GM12872 (cell line): ENCODE data around the gene JAK1.

Source experiments
- TF ChIP-seq, protein P1 (sequence below): IDR thresholded peaks from 3 replicates; pipeline ENCODE4 v1.5.1; 2011; ENCODE audit warnings: low read depth, mild to moderate bottlenecking, low read length, moderate library complexity; ENCODE audit not compliant: insufficient read depth

The JAK1 gene

DNA sequence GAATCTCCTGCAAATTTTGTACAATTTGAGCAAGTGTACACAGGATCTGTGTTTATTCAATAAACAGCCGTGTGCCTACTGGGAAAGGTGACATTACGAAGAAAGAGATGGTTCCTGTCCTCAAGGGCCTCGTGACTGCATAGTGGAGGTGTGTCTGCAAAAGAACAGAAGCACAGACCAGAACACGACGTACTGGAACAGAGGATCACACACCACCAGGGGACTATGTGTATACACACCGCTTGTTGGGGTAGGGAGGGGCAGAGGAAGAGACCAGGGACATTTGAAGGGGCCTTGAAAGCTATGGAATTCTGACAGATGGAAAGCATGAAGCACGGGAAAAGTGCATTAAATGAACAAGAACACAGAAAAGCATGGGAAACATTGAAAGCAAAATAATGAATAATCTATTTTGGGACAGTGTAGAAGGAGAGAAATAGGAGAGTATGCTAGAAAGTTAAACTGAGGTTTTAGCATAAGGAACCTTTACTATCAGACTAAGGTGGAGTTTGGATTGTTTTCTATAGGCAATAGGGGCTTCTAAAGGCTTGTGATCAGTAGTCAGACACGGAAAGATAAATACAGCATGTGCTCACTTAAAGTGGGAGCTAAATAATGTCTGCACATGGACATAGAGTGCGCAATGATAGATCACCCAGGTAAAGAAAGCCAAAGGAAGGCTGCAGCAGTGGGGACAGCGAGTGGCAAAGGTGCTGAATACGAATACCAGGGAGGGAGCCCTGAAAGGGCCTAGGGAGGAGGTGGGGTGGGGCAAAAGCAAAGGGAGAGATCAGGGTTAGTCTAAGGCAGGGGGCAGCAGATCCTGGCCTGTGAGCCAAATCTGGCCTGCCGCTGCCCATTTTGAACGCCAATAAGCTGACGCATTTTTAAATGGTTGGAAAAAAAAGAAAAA, 11.0 kb downstream of the JAK1 start:
- TF ChIP-seq, protein P1, sequence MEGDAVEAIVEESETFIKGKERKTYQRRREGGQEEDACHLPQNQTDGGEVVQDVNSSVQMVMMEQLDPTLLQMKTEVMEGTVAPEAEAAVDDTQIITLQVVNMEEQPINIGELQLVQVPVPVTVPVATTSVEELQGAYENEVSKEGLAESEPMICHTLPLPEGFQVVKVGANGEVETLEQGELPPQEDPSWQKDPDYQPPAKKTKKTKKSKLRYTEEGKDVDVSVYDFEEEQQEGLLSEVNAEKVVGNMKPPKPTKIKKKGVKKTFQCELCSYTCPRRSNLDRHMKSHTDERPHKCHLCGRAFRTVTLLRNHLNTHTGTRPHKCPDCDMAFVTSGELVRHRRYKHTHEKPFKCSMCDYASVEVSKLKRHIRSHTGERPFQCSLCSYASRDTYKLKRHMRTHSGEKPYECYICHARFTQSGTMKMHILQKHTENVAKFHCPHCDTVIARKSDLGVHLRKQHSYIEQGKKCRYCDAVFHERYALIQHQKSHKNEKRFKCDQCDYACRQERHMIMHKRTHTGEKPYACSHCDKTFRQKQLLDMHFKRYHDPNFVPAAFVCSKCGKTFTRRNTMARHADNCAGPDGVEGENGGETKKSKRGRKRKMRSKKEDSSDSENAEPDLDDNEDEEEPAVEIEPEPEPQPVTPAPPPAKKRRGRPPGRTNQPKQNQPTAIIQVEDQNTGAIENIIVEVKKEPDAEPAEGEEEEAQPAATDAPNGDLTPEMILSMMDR = no peak

GRCh38 chr1:64953241-64953640, 13.1 kb downstream of the JAK1 start:
- TF ChIP-seq, protein P1 = no peak

DNA sequence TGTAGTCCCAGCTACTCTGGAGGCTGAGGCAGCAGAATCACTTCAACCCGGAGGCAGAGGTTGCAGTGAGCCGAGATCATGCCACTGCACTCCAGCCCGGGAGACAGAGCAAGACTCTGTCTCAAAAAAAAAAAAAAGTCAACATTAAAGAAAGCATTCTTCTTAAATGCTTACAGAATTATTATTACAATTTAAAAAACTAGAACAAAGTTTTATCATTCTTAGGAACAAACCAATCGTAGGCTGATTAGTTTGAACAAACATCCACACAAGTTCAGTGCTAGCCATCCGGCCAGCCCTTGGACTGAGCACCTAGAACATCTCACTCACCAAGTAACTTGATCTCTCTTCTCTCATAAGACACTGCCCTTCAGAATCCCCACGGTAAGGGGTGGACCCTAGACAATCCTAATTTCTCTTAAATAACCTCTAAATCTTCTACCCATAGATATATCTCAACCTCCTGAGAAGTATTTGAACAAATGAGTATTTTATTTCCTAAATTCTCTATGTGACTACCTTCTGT, 16.0 kb downstream of the JAK1 start:
- TF ChIP-seq, protein P1 = no peak

DNA sequence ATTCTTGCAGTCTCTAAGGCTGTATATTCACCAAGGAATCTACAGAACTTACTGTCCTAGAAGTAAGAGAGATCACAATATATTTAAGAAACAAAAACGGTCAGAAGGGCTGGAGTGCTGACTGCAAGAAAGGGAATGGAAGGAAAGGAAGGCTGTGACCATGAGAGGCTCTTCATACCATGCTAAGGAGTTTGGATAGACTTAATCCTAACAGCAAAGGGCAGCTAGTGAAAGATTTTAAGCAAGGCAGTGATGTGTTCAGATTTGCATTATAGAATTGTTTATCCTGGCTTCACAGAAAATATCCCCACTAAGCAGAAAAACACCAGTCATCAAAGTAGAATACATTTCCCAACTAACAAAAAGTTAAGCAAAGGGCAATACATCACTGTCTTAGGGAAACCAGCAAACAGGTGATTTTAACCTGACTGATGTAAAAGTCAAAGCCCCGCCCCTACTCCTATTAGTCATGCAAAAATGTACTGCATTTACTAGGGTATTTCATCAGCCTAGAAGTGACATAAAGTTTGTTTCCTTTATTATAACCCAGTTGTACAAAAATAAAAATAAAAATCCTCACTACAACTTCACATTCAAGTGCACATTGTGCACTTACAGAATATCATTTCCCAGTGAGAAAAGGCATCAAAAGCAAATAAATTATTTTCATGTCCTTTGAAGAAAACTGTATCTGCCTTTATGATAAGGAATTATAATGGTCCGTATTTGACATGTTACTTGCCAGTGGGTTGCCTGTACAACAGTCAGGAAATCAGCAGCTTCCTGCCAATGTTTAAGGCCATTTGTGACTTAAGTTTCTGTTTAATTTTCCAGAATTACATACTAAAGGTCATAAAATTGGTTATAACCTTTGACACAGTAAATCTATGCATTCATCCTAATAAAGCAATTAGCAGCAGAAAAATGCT, 17.2 kb downstream of the JAK1 start:
- TF ChIP-seq, protein P1 = no peak

GRCh38 chr1:64948216-64948615, 18.1 kb downstream of the JAK1 start:
- TF ChIP-seq, protein P1 = no peak

DNA sequence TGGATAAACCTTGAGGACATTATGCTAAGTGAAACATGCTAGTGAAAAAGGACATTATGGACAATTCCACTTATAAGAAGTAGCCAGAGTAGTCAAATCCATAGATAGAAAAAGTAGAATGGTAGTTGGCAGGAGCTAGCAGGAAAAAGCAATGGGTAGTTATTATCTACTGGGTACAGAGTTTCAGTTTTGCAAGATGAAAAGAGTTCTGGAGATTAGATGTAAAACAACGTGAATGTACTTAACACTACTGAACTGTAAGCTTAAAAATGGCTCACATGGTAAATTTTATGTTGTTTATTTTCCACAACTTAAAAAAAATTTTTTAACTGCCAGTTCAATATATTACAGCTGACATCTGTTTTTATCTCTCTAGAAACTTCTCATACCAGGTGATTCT, 19.4 kb downstream of the JAK1 start:
- TF ChIP-seq, protein P1 = no peak

DNA sequence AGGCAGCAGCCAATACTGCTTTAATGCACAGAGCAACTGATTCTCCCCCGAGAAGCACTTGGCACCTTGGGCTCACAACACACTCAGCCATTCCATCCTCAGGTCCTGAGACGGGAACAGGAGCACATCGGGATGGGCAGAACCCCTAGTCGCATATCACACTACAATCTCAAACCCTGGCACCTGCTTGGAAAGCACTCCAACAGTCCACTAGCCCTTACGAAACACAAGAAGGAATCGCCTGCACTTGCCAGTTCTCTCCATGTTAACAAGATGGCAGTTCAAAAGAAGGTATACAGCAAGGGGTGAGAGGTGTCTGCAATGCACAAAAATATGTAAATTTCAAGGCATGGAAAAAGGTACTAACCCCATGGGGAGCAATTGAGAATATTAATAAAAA, 21.4 kb downstream of the JAK1 start:
- TF ChIP-seq, protein P1 = no peak
